SK-N-SH treated with all-trans-retinoic acid at 6 μM for 48 hours (cell line): ENCODE measurements around the gene ATG16L1.

Experiments used
- ARNTL ChIP-seq: fragments of 450-650 bp; formaldehyde crosslinking; IDR thresholded peaks from 2 replicates; pipeline ENCODE4 v1.5.0; 2020; ENCODE audit warnings: low read depth, mild to moderate bottlenecking, moderate library complexity, borderline replicate concordance
- ESRRG ChIP-seq: fragments of 250-450 bp; sonication (Bioruptor Pico); IDR thresholded peaks from 2 replicates; pipeline ENCODE4 v1.6.1; 2021; ENCODE audit warnings: mild to moderate bottlenecking
- ISL1 ChIP-seq: fragments of 250-450 bp; sonication (Bioruptor Pico); IDR thresholded peaks from 2 replicates; pipeline ENCODE4 v2.1.2; 2022; ENCODE audit warnings: mild to moderate bottlenecking, moderate library complexity
- OSR1 ChIP-seq: fragments of 250-450 bp; sonication (Bioruptor Pico); IDR thresholded peaks from 2 replicates; pipeline ENCODE4 v1.8.0; 2022; ENCODE audit warnings: moderate library complexity, mild to moderate bottlenecking, inconsistent platforms
- PATZ1 ChIP-seq: fragments of 250-450 bp; sonication (Bioruptor Pico); IDR thresholded peaks from 2 replicates; pipeline ENCODE4 v1.8.0; 2020; ENCODE audit warnings: mild to moderate bottlenecking, moderate library complexity, borderline replicate concordance
- RARB ChIP-seq: fragments of 250-450 bp; sonication (Bioruptor Pico); IDR thresholded peaks from 2 replicates; pipeline ENCODE4 v1.8.0; 2021; ENCODE audit warnings: mild to moderate bottlenecking, moderate library complexity
- ZC3H10 ChIP-seq: fragments of 250-450 bp; sonication (Bioruptor Pico); IDR thresholded peaks from 2 replicates; pipeline ENCODE4 v1.5.1; 2021; ENCODE audit warnings: mild to moderate bottlenecking, moderate library complexity
- ZFP3 ChIP-seq: fragments of 250-450 bp; sonication (Bioruptor Pico); IDR thresholded peaks from 2 replicates; pipeline ENCODE4 v1.5.0; 2020; ENCODE audit warnings: mild to moderate bottlenecking, moderate library complexity
- ZNF70 ChIP-seq: fragments of 450-650 bp; formaldehyde crosslinking; IDR thresholded peaks from 2 replicates; pipeline ENCODE4 v1.5.0; 2020; ENCODE audit warnings: mild to moderate bottlenecking, moderate library complexity
- ZNF8 ChIP-seq: fragments of 450-650 bp; formaldehyde crosslinking; IDR thresholded peaks from 2 replicates; pipeline ENCODE4 v1.5.0; 2020; ENCODE audit warnings: mild to moderate bottlenecking, moderate library complexity
- TF ChIP-seq, protein P1 (sequence below): fragments of 250-450 bp; sonication (Bioruptor Pico); IDR thresholded peaks from 2 replicates; pipeline ENCODE4 v1.8.0; 2021; ENCODE audit warnings: low read depth, mild to moderate bottlenecking, moderate library complexity, borderline replicate concordance
- TF ChIP-seq, protein P2 (sequence below): fragments of 250-450 bp; sonication (Bioruptor Pico); IDR thresholded peaks from 2 replicates; pipeline ENCODE4 v1.5.0; 2020; ENCODE audit warnings: mild to moderate bottlenecking, moderate library complexity

- TF ChIP-seq PATZ1 (no peak), ZNF8 (no peak), ARNTL (CRISPR knock-in tag) (no peak), ISL1 (no peak), ZNF70 (CRISPR knock-in tag) (no peak), ESRRG (CRISPR knock-in tag) (no peak), ZC3H10 (CRISPR knock-in tag) (no peak), ZFP3 (CRISPR knock-in tag) (no peak), RARB (CRISPR knock-in tag) (no peak), OSR1 (CRISPR knock-in tag) (no peak)
- TF ChIP-seq, protein P1, sequence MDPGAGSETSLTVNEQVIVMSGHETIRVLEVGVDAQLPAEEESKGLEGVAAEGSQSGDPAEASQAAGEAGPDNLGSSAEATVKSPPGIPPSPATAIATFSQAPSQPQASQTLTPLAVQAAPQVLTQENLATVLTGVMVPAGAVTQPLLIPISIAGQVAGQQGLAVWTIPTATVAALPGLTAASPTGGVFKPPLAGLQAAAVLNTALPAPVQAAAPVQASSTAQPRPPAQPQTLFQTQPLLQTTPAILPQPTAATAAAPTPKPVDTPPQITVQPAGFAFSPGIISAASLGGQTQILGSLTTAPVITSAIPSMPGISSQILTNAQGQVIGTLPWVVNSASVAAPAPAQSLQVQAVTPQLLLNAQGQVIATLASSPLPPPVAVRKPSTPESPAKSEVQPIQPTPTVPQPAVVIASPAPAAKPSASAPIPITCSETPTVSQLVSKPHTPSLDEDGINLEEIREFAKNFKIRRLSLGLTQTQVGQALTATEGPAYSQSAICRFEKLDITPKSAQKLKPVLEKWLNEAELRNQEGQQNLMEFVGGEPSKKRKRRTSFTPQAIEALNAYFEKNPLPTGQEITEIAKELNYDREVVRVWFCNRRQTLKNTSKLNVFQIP (CRISPR knock-in tag): no peak
- TF ChIP-seq, protein P2, sequence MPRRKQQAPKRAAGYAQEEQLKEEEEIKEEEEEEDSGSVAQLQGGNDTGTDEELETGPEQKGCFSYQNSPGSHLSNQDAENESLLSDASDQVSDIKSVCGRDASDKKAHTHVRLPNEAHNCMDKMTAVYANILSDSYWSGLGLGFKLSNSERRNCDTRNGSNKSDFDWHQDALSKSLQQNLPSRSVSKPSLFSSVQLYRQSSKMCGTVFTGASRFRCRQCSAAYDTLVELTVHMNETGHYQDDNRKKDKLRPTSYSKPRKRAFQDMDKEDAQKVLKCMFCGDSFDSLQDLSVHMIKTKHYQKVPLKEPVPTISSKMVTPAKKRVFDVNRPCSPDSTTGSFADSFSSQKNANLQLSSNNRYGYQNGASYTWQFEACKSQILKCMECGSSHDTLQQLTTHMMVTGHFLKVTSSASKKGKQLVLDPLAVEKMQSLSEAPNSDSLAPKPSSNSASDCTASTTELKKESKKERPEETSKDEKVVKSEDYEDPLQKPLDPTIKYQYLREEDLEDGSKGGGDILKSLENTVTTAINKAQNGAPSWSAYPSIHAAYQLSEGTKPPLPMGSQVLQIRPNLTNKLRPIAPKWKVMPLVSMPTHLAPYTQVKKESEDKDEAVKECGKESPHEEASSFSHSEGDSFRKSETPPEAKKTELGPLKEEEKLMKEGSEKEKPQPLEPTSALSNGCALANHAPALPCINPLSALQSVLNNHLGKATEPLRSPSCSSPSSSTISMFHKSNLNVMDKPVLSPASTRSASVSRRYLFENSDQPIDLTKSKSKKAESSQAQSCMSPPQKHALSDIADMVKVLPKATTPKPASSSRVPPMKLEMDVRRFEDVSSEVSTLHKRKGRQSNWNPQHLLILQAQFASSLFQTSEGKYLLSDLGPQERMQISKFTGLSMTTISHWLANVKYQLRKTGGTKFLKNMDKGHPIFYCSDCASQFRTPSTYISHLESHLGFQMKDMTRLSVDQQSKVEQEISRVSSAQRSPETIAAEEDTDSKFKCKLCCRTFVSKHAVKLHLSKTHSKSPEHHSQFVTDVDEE (CRISPR knock-in tag): no peak
These were observed 61.4 kb downstream of the ATG16L1 start for GRCh38 chr2:233312874-233313273.
